Esophagus squamous epithelium (tissue), 4 donors: ENCODE measurements around the gene ANKRD65.

Source experiments
- POLR2A ChIP-seq, 4 donors: fragments of 450-650 bp; IDR thresholded peaks; one replicate each; pipeline ENCODE4 v1.6.1; 2017; ENCODE audit warnings: antibody characterized with exemption in 4 of 4, mild to moderate bottlenecking in 4 of 4, moderate library complexity in 3 of 4
- TF ChIP-seq, protein P1 (sequence below), 6 experiments: fragments of 450-650 bp in 4 of 6; fragments of 200-600 bp in 2 of 6; sonication (generic) in 2 of 6; IDR thresholded peaks; one replicate each; pipeline ENCODE4 v1.5.1; 2016 to 2019; ENCODE audit warnings: antibody characterized with exemption in 6 of 6, mild to moderate bottlenecking in 4 of 6, moderate library complexity in 4 of 6

DNA sequence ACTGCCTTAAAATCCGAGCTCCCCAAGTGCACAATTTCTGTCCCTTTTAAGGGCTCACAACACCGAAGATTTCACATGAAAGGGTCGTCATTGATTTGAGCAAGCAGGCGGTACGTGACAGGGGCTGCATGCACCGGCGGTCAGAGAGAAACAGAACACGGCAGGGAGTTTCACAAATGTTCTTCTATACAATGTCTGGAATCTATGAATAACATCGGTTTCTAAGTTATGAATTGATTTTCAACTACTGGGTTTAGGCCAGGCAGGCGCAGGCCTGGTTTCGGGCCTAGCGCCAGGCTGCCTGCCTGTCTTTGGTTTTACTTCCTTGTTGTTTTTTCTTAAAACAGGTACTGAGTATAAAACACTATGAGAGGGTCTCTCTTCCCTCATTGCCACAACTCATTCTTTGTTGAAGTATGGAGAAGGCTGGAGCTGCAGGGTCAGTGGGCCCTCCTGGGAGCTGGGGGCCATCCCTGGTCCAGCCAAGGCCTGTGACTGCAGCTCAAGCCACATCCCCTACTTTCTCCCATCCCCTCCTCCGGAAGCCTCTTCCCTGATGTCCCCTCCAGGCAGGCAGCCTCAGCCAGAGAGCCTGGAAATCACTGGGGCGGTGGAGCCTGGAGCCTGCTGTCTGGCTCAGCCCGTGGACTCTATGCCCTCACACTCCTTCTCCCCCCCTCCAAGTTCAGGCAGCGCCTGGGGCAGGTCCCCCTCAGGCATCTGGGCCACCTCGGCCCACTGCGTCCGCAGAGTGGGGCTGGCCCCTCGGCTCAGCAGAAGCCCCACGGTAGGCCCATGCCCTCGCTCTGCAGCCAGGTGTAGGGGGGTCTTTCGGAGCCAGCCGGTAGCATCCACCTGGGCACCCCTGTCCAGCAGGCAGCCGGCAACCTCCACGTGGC is 2.4 kb downstream of the ANKRD65 start:
- TF ChIP-seq, protein P1, sequence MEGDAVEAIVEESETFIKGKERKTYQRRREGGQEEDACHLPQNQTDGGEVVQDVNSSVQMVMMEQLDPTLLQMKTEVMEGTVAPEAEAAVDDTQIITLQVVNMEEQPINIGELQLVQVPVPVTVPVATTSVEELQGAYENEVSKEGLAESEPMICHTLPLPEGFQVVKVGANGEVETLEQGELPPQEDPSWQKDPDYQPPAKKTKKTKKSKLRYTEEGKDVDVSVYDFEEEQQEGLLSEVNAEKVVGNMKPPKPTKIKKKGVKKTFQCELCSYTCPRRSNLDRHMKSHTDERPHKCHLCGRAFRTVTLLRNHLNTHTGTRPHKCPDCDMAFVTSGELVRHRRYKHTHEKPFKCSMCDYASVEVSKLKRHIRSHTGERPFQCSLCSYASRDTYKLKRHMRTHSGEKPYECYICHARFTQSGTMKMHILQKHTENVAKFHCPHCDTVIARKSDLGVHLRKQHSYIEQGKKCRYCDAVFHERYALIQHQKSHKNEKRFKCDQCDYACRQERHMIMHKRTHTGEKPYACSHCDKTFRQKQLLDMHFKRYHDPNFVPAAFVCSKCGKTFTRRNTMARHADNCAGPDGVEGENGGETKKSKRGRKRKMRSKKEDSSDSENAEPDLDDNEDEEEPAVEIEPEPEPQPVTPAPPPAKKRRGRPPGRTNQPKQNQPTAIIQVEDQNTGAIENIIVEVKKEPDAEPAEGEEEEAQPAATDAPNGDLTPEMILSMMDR (IDR thresholded peaks at IDR 0.05) = no peak
- TF ChIP-seq POLR2A (IDR thresholded peaks at IDR 0.05) = no peak
